Parathyroid adenoma (tissue), 2 donors: Measurements from ENCODE around the gene SVIL.
"Not testable (repeated sequence)": the region's sequence is repeated elsewhere in the genome, so short reads cannot be mapped to it uniquely, and the experiment has no call there.

Experiments
- H2AFZ ChIP-seq: fragments of 300-600 bp; sonication (generic); one replicate; pipeline ENCODE4 v1.7.0; 2017; ENCODE audit warnings: antibody characterized with exemption, mild to moderate bottlenecking
- H3K27ac ChIP-seq: fragments of 300-600 bp; sonication (generic); one replicate; pipeline ENCODE4 v1.7.0; 2017
- H3K27me3 ChIP-seq: fragments of 300-600 bp; sonication (generic); one replicate; pipeline ENCODE4 v1.7.0; 2017; ENCODE audit warnings: low read length; ENCODE audit not compliant: control insufficient read depth, insufficient read depth
- H3K36me3 ChIP-seq: fragments of 300-600 bp; sonication (generic); one replicate; pipeline ENCODE4 v1.7.0; 2017; ENCODE audit warnings: low read length; ENCODE audit not compliant: control insufficient read depth, insufficient read depth
- H3K4me1 ChIP-seq: fragments of 300-600 bp; sonication (generic); one replicate; pipeline ENCODE4 v1.7.0; 2017; ENCODE audit warnings: control low read depth
- H3K4me2 ChIP-seq: fragments of 300-600 bp; sonication (generic); one replicate; pipeline ENCODE4 v1.7.0; 2017; ENCODE audit warnings: low read length
- H3K4me3 ChIP-seq: fragments of 300-600 bp; sonication (generic); one replicate; pipeline ENCODE4 v1.7.0; 2017; ENCODE audit warnings: low read depth, low read length
- H3K79me2 ChIP-seq: fragments of 300-600 bp; sonication (generic); one replicate; pipeline ENCODE4 v1.7.0; 2017; ENCODE audit warnings: control low read depth
- H3K9ac ChIP-seq: fragments of 300-600 bp; sonication (generic); one replicate; pipeline ENCODE4 v1.7.0; 2017; ENCODE audit warnings: mild to moderate bottlenecking
- H3K9me3 ChIP-seq: fragments of 300-600 bp; sonication (generic); one replicate; pipeline ENCODE4 v1.7.0; 2017; ENCODE audit warnings: low read length; ENCODE audit not compliant: control insufficient read depth
- CTCF ChIP-seq: fragments of 300-600 bp; sonication (generic); IDR thresholded peaks from one replicate; pipeline ENCODE4 v1.7.0; 2017; ENCODE audit warnings: antibody characterized with exemption, mild to moderate bottlenecking
- donor health status: primary hyperparathyroidism.

The SVIL gene

DNA sequence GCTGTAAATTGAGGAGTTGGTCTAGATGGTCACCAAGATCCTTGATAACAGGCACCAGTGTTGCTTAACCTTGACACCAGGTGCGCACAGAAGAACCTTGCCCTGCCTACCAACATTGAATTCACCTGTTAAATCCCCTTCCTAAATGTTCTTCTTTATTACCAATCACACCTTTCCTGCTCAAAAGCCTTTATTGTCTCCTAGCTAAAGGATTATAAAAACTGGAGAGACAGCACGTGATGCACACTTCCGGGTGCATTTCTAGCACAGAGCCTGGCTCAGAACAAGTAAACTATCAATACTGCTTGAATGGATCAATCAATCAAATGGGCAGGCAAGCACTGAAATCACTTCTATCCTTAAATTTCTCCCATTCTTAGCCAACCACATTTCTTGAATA lies 56.3 kb downstream of the SVIL start:
- H3K4me2 ChIP-seq = no peak overlapping the region
- H3K4me3 ChIP-seq = no peak overlapping the region
- H3K27ac ChIP-seq = no peak overlapping the region
- H3K9ac ChIP-seq = no peak overlapping the region
- TF ChIP-seq CTCF = no peak
- H3K36me3 ChIP-seq = no peaks in the 10 kb centered on the region
- H3K79me2 ChIP-seq = peaks cover 28% of the 10 kb centered on the region
- H3K27me3 ChIP-seq = no peaks in the 10 kb centered on the region
- no peaks in the 10 kb centered on the region for H3K9me3 ChIP-seq
- H2AFZ ChIP-seq = no peak overlapping the region
- H3K4me1 ChIP-seq = no peaks in the 10 kb centered on the region

DNA sequence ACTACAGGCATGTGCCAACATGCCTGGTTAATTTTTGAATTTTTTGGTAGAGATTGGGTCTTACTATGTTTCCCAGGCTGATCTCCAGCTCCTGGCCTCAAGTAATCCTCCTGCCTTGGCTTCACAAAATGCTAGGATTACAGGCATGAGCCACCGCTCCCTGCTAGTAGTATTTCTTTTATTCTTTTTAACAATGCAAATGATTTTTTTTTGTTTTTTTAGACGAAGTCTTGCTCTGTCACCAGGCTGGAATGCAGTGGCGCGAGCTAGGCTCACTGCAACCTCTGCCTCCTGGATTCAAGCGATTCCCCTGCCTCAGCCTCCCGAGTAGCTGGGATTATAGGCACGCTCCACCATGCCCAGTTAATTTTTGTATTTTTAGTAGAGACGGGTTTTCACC lies 58.1 kb downstream of the SVIL start:
- no peaks in the 10 kb centered on the region for H3K36me3 ChIP-seq
- no peak overlapping the region for H3K4me2 ChIP-seq
- H3K9ac ChIP-seq = no peak overlapping the region
- H3K4me1 ChIP-seq = no peaks in the 10 kb centered on the region
- H3K4me3 ChIP-seq = no peak overlapping the region
- H3K9me3 ChIP-seq = no peaks in the 10 kb centered on the region
- H2AFZ ChIP-seq = no peak overlapping the region
- TF ChIP-seq CTCF = no peak
- no peak overlapping the region for H3K27ac ChIP-seq
- no peaks in the 10 kb centered on the region for H3K27me3 ChIP-seq
- H3K79me2 ChIP-seq = peaks cover 23% of the 10 kb centered on the region

- no peak for TF ChIP-seq CTCF
- Histone ChIP-seq H3K27ac (no peak overlapping the region), H2AFZ (no peak overlapping the region), H3K9ac (no peak overlapping the region), H3K4me3 (no peak overlapping the region), H3K9me3 (no peaks in the 10 kb centered on the region), H3K4me1 (no peaks in the 10 kb centered on the region), H3K79me2 (peaks cover 22% of the 10 kb centered on the region), H3K4me2 (no peak overlapping the region), H3K36me3 (no peaks in the 10 kb centered on the region), H3K27me3 (no peaks in the 10 kb centered on the region)
Observed at GRCh38 chr10:29575098-29575455, 59.7 kb downstream of the SVIL start.

DNA sequence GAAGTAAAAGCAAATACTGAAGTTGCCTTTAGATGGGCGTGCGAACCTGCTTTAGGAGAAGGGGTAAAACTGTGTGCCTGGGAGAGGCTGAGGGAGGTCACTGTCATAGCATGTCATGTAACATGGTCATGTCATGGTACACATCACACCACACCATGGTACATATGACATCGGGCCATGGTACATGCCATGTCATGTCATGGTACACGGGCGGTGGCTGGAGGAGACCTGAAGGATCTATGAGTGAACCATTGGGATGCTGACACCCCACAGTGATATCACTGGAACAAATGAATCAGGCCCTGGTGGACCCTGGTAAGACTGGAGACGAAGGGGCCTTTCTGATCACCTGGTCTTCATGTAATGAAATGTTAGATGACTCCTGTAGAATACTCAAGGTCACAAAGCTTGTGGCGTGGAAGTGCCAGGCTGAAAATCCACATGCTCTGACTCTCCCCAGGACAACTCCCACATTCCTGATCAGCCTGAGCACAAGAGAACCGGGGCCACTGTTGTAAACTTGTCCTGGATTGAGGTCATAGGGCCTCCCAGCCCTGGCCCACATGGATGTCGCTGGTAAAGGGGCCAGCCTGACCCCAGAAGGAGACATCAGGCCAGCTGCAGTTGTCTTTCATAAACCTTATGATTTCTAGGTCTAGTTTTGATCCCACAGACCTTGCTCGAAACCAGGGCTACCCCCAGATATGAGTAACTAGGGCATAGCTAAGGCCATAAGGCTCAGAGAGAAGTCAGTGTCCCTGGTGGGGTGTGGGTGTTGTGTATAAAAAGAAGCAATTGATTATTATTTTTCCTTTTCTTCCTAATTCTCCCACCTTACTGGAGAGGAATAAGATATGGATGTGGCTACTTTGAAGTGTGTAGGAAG lies 60.3 kb downstream of the SVIL start:
- not testable (repeated sequence) for H3K4me1 ChIP-seq, H3K9ac ChIP-seq, H3K27ac ChIP-seq, H3K36me3 ChIP-seq, H3K4me2 ChIP-seq, H3K9me3 ChIP-seq, H3K27me3 ChIP-seq, H3K4me3 ChIP-seq, H2AFZ ChIP-seq
- peaks cover 16% of the 10 kb centered on the region for H3K79me2 ChIP-seq

DNA sequence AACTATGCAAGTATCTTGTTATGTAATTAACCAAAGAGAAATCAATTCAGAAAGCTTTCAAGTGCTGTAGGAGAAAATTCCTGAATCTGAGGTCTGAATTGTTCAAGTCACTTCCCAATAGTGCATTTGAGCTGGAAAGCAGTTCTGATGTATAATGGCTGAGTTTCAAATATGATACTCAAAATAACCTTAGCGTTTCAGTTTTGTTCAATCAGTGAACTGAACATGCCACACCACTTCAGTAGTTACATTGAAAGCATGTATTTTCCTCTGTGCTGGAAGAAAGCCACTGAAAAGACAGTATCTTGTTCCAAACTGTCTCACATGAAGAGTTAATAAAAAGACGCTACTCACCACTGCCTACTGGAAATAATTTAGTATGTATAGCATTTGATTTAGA lies 64.5 kb downstream of the SVIL start:
- not testable (repeated sequence) for H3K4me3 ChIP-seq, H3K27me3 ChIP-seq, H3K4me1 ChIP-seq, H3K36me3 ChIP-seq, H3K27ac ChIP-seq, H3K79me2 ChIP-seq, H3K9ac ChIP-seq, H3K9me3 ChIP-seq, H3K4me2 ChIP-seq, H2AFZ ChIP-seq

DNA sequence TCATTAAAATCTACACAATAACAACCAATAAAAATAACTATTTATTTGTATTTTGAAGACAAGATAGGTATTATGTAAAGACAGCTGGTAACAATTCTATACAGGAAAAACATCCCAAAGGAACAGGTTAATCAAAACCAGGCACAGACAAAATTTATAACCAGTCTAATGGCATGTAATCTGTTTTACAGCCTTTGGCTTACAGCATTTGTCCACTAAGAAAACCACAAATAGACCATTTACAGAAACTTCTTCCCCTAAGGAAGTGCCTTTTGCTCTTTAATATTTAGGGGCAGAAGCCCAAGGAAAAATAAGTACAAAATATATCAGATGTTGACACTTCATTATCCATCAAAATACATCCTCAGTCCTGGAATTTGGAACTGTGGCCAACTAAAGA lies 65.0 kb downstream of the SVIL start:
- Histone ChIP-seq H3K36me3 (no peaks in the 10 kb centered on the region), H3K9ac (no peak overlapping the region), H3K9me3 (no peaks in the 10 kb centered on the region), H3K4me3 (no peak overlapping the region), H3K4me2 (no peak overlapping the region), H3K79me2 (peaks cover 3% of the 10 kb centered on the region), H3K4me1 (peaks cover 4% of the 10 kb centered on the region), H3K27ac (no peak overlapping the region), H2AFZ (no peak overlapping the region), H3K27me3 (no peaks in the 10 kb centered on the region)
- no peak for TF ChIP-seq CTCF
